Fibroblast of lung (primary cell): ENCODE results near the gene ITPR1.

Experiments used
- EZH2 ChIP-seq: IDR thresholded peaks from 2 replicates; pipeline ENCODE4 v1.5.1; 2012; ENCODE audit warnings: low read length, control low read depth, mild to moderate bottlenecking; ENCODE audit errors: missing control alignments
- TF ChIP-seq, protein P1 (sequence below), 2 donors: IDR thresholded peaks in 1 of 2; conservative IDR thresholded peaks in 1 of 2; 1 replicate in 1 of 2; 2 replicates in 1 of 2; pipeline ENCODE4 v1.5.1; 2011 to 2012; ENCODE audit warnings: low read length in 2 of 2, control low read depth in 1 of 2, inconsistent platforms in 1 of 2, low read depth in 1 of 2, mild to moderate bottlenecking in 1 of 2

- TF ChIP-seq, protein P1, sequence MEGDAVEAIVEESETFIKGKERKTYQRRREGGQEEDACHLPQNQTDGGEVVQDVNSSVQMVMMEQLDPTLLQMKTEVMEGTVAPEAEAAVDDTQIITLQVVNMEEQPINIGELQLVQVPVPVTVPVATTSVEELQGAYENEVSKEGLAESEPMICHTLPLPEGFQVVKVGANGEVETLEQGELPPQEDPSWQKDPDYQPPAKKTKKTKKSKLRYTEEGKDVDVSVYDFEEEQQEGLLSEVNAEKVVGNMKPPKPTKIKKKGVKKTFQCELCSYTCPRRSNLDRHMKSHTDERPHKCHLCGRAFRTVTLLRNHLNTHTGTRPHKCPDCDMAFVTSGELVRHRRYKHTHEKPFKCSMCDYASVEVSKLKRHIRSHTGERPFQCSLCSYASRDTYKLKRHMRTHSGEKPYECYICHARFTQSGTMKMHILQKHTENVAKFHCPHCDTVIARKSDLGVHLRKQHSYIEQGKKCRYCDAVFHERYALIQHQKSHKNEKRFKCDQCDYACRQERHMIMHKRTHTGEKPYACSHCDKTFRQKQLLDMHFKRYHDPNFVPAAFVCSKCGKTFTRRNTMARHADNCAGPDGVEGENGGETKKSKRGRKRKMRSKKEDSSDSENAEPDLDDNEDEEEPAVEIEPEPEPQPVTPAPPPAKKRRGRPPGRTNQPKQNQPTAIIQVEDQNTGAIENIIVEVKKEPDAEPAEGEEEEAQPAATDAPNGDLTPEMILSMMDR (conservative IDR thresholded peaks at IDR 0.05 in 1 of 2, IDR thresholded peaks at IDR 0.05 in 1 of 2; ENCODE audit: low read depth in 1 of 2, low read length in 2 of 2): no peak
- TF ChIP-seq EZH2: no peak
These were observed 316.8 kb downstream of the ITPR1 start for GRCh38 chr3:4809922-4810321.
